HG03064 (cell line): ENCODE results near the gene CDK14.
A peak's percentile ranks its signal among the peaks of the same experiment; 100 is the strongest.
"Not testable (repeated sequence)": the region's sequence is repeated elsewhere in the genome, so short reads cannot be mapped to it uniquely, and the experiment has no call there.

Source experiments
- ATAC-seq: cut with Tn5 transposase; IDR thresholded peaks from one replicate; pipeline ENCODE4 v1.9.1; 2021; ENCODE audit warnings: low read depth; ENCODE audit not compliant: unreplicated experiment

CDK14 gene

GRCh38 chr7:90749262-90749661, 153.1 kb downstream of the CDK14 start:
- no peak for ATAC-seq

- no peak for ATAC-seq
These were observed 153.7 kb downstream of the CDK14 start for GRCh38 chr7:90749774-90750173.

GRCh38 chr7:90751595-90751994, 155.5 kb downstream of the CDK14 start:
- no peak for ATAC-seq

GRCh38 chr7:90752051-90752450, 155.9 kb downstream of the CDK14 start:
- no peak for ATAC-seq

DNA sequence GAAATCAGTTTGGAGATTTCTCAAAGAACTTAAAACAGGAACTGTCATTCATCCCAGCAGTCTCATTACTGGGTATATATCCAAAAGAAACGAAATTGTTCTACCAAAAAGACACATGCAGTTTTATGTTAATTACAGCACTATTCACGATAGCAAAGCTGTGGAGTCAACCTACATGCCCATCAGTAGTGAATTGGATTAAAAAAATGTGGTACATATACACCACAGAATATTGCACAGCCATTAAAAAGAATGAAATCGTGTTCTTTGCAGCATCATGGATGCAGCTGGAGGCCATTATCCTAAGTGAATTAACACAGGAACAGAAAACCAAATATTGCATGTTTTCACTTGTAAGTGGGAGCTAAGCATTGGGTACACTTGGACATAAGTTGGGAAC, 158.9 kb downstream of the CDK14 start:
- no peak for ATAC-seq

- no peak for ATAC-seq
These were observed 160.2 kb downstream of the CDK14 start for GRCh38 chr7:90756366-90756765.

- peak; percentile 91 for ATAC-seq
These were observed 161.4 kb downstream of the CDK14 start for GRCh38 chr7:90757565-90757950.

DNA sequence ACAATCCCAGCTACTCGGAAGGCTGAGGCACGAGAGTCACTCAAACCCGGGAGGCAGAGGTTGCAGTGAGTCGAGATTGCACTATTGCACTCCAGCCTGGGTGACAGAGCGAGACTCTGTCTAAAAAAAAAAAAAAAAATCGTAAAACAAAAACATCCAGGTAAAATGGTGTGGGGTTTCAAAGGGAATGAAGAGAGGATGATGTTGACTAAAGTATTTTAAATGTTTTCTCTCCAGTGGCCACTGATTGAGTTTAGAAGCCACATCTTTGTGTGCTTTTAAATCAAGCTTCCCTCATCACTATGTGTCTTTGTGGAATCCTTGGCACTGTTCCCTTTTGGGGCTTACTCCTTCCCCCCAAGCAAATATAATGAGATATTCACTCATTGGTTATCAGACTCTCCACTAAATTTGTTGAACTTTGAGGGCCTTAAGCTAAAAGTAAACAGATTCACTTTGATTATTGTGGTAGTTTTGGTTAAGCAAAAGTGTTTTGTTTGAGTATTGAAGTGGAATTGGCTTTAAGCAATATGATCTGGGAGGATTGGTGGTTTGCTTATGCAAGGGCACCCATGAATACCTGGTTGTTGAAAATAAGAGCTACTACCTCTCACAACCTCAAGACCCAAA, 162.9 kb downstream of the CDK14 start:
- no peak for ATAC-seq

DNA sequence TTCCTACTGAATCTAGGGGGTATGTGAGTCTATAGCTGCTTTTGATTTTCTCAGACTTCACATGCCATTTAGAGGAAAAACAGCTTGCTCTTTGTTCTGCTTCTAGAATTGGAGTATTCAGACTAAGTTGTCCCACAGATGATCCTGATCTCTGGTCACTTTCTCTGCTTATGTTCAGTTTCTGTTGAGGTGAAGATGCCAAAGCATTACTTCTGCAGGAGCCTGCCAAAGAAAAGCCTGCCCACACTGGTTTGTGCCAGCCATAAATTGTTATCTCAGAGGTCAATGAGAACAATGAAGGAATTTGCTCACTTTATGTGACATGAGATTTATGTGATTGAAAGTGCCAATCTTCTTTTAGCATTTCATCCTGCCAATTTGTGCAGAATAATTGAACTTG, 163.6 kb downstream of the CDK14 start:
- no peak for ATAC-seq

- no peak for ATAC-seq
These were observed 164.8 kb downstream of the CDK14 start for GRCh38 chr7:90760892-90761291.

DNA sequence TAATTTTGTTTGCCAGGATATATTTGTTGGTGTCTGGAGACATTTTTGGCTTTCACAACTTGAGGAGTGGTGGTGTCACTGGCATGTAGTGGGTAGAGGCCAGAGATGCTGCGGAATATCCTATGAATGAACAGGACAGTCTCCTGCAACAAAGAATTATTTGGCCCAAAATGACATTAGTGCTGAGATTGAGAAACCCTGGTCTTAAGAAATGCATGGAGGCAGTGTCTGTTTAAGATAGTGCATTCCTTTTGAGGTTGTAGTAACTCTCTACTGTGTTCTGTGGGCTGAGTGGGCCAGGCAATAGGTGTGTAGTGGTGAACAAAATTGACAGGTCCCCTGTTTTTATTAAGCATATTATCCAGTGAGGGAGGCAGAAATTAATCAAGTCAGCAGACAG, 165.5 kb downstream of the CDK14 start:
- no peak for ATAC-seq

DNA sequence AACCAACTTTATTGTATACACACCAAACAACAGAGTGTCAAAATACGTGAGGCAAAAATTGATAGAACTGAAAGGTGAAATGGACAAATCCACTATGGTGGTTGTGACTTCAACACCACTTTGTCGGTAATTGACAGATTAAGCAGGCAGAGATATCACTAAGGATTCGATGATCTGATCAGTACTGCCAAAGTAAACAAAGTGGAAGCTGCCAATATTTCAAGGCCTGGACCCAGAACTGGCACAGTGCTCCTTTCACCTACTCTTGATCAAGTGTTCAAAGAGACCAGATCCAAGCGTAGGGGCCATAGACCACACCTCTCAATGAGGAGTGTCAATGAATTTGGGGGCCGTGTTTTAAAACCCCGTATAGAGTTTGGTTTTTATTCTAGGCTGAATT, 167.0 kb downstream of the CDK14 start:
- no peak for ATAC-seq

DNA sequence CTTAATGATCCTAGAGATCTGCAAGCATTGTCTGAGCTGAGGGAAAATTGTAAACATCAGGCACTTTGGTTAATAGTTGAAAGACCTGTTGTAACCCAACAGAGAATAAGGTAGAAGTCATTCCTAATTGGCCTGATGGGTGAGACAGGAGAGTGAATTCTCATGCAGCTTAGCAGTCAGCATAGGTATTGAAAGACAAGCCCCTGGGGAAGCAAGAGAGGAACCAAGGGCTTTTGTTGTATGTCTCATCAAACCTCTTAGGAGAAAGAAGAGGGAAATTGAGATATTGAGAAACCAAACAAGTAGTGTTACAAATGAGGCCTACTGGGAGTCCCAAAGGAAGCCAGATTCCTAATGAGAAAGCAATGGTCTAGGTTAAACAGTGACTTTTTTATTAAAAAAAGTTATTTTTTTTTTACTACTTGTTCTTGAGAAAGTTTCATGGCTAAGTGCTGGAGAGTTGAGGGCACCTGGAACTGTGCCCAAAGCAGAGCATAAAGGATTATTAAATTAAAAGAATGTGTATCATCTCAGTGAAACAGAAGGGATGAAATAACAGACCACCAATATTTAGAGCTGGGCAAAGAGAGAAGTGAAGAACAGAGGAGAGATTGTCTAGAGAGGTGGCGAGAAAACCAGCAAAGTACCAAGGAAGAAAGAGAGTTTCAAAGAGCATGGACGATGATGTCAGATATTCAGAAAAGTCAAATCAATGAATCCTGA, 168.9 kb downstream of the CDK14 start:
- peak; percentile 63 for ATAC-seq

- ATAC-seq = no peak
These were observed 170.9 kb downstream of the CDK14 start for GRCh38 chr7:90766814-90767564.

DNA sequence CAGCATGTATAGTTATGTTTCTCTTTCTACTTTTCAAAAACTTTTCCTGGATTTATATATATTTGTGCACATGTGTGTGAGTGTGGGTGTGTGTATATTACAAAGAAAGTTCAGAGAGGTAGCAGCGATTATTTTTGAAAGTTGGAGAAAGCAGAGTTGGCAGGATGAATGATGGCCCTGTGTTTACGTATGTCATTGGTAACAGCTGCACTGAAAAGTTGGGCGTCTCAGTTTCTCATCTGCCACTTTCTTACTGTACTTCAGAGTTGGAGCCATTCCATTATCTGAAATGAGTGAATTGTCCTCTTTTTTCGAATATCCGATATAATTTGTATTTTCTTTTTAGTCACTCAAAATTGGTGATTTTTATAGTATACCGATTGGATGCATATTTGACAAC, 172.2 kb downstream of the CDK14 start:
- no peak for ATAC-seq

GRCh38 chr7:90769036-90769435, 172.9 kb downstream of the CDK14 start:
- ATAC-seq = no peak

DNA sequence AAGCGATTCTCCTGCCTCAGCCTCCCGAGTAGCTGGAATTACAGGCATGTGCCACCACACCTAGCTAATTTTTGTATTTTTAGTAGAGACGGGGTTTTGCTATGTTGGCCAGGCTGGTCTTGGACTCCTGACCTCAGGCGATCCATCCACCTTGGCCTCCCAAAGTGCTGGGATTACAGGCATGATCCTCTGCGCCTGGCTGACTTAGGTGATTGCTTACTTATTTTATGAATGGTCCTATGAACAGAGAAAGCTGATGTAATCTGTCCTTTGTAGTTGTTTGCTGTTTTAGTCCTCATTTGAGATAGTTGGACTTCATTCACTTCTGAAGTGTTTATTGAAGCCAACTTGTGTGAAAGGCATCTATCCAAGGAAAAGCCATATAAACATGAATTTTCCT, 173.4 kb downstream of the CDK14 start:
- ATAC-seq = not testable (repeated sequence)

DNA sequence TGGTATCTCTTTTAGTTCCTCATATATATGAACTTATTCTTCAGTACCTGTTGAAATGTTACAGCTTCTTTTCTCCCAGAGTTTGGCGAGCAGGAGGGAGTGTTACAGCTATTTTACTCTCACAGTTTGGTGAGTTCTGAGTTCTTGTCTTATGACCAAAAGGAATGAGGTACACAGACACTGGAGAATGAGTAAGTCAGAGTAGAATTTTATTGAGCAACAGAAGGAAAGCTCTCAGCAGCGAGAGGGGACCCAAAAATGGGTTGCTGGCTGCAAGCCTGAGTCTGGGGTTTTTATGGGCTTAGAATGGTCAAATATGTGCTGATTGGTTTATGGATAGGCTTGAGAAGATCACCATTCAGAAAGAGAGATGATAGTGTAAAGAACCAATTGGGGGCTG, 175.2 kb downstream of the CDK14 start:
- no peak for ATAC-seq

DNA sequence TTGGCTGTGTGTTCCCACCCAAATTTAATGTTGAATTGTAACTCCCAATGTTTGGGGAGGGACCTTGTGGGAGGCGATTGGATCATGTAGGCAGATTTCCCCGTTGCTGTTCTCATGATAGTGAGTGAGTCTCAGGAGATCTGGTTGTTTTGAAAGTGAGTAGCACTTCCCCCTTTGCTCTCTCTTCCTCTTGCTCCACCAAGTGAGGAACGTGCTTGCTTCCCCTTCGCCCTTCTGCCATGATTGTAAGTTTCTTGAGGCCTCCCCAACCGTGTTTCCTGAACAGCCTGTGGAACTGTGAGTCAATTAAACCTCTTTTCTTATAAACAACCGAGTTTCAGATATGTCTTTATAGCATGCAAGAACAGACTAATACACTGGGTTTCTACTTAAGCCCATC, 176.3 kb downstream of the CDK14 start:
- ATAC-seq = no peak

- no peak for ATAC-seq
These were observed 177.1 kb downstream of the CDK14 start for GRCh38 chr7:90773269-90773668.

DNA sequence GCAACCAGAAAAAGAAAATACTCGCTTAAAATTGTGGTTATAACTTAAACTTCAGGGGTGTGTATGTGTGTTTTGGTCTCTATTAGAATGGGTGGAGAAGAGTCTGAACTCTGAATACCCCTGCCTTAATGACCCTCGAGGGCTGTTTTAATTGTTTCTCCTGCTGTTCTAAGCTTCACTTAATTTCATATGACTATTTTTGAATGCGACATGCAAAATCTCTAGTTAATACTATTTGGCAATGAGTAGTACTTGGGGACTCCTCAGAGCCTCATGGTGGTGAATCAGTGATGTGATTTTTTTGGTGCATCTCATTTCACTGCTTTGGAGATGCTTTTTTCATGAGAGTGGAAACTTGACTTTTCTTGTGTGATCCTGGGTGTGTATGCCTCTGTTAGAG, 178.6 kb downstream of the CDK14 start:
- ATAC-seq = no peak
